Left hindlimb (tissue), 1 donor: ENCODE measurements around the gene CSTF3.
A peak's percentile ranks its signal among the peaks of the same experiment; 100 is the strongest.

Experiments
- DNase-seq: peaks from one replicate; pipeline ENCODE4 v3.0.0-alpha.2; 2018

Gene CSTF3

DNA sequence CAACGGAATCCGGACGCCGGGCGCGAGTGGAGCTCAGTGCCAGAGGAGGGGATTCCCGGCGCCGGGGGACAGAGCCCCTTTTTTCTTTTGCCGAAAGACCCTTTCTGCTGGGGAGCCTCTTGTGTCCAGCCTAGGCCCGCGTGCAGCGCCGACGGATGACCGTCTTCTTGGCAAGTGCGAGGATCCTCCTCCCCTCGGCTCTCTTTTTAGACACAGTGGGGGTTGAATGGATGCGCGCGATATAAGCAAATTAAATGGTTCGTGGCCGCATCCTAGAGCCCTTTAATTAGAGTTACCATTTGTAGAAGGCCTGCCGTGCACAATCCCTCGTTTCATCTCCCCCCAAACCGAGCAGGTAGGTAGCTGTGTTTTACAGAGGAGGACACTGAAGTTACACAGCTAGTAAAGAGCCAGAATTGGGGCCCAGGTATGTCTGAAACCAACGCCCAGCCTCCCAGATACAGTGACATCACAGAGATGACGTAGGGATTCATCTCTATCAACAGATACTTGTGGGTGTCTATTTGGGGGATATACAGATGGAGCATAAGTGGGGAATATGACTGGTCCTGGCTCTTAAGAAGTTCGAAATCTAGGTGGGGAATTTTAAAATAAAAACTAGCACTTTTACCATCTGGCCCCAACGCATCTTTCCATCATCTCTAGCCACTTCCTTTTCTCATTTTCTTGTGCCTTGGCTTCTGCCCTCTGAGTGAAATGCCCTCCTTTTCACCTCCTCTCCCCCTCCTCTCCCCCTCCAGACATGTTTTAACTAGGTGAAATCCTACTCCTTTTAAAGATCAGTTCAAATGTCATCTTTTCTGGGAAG, 121.0 kb downstream of the CSTF3 start:
- DNase-seq: no peak

GRCh38 chr11:33039274-33040032, 121.8 kb downstream of the CSTF3 start, which contains the start of gene TCP11L1:
TSS of gene TCP11L1 (plus strand) at chr11:33039572. CDS start at chr11:33043774, 4,202 bp downstream.
- peak; percentile 96 for DNase-seq

- no peak for DNase-seq
These were observed 126.3 kb downstream of the CSTF3 start for GRCh38 chr11:33035011-33035410.
